Fibroblast of lung (primary cell): ENCODE data around the gene TSTD2. TPM values are rescaled to one million over a fixed set of nuclear protein-coding genes. Genes with fewer than 3 reads are reported as not detected.
A peak's percentile ranks its signal among the peaks of the same experiment; 100 is the strongest.

ENCODE experiments used
- DNase-seq, 2 donors: peaks; one replicate each; pipeline versions ENCODE4 v3.0.0 to v3.0.0-alpha.2; 2010; ENCODE audit warnings: low read depth in 2 of 2
- H2AFZ ChIP-seq: 2 replicates; pipeline ENCODE4 v1.5.1; 2012; ENCODE audit warnings: low read length, control low read depth, inconsistent platforms
- H3K27ac ChIP-seq: 2 replicates; pipeline ENCODE4 v1.5.1; 2011; ENCODE audit warnings: low read length, control low read depth; ENCODE audit not compliant: insufficient read depth
- H3K27me3 ChIP-seq: 2 replicates; pipeline ENCODE4 v1.5.1; 2011; ENCODE audit warnings: mild to moderate bottlenecking, low read length; ENCODE audit not compliant: control insufficient read depth, insufficient read depth
- H3K36me3 ChIP-seq: 2 replicates; pipeline ENCODE4 v1.5.1; 2011; ENCODE audit warnings: low read length; ENCODE audit not compliant: control insufficient read depth, insufficient read depth
- H3K4me1 ChIP-seq: 2 replicates; pipeline ENCODE4 v1.5.1; 2011; ENCODE audit warnings: low read length; ENCODE audit not compliant: control insufficient read depth, insufficient read depth; ENCODE audit errors: extremely low read depth
- H3K4me2 ChIP-seq: 2 replicates; pipeline ENCODE4 v1.5.1; 2011; ENCODE audit warnings: low read length, control low read depth; ENCODE audit not compliant: insufficient read depth; ENCODE audit errors: extremely low read depth
- H3K4me3 ChIP-seq, 4 experiments: fragments of 200-600 bp in 1 of 4; sonication (generic) in 1 of 4; replicated peaks in 1 of 4; 2 replicates each; pipeline ENCODE4 v1.5.1; 2011 to 2016; ENCODE audit warnings: low read length in 4 of 4, low read depth in 3 of 4, mild to moderate bottlenecking in 3 of 4, control low read depth in 2 of 4, inconsistent platforms in 1 of 4, mixed read lengths in 1 of 4; ENCODE audit not compliant: insufficient read depth in 1 of 4; ENCODE audit errors: control extremely low read depth in 1 of 4
- H3K79me2 ChIP-seq: 2 replicates; pipeline ENCODE4 v1.5.1; 2012; ENCODE audit warnings: mild to moderate bottlenecking, low read length, inconsistent platforms; ENCODE audit not compliant: control insufficient read depth, insufficient read depth
- H3K9ac ChIP-seq: 2 replicates; pipeline ENCODE4 v1.5.1; 2011; ENCODE audit warnings: mild to moderate bottlenecking, low read length, control low read depth; ENCODE audit not compliant: insufficient read depth
- H3K9me3 ChIP-seq: 2 replicates; pipeline ENCODE4 v1.5.1; 2012; ENCODE audit warnings: low read depth, low read length; ENCODE audit not compliant: control insufficient read depth, insufficient read depth
- H4K20me1 ChIP-seq: 2 replicates; pipeline ENCODE4 v1.5.1; 2011; ENCODE audit warnings: low read length; ENCODE audit not compliant: control insufficient read depth, insufficient read depth; ENCODE audit errors: extremely low read depth
- EZH2 ChIP-seq: IDR thresholded peaks from 2 replicates; pipeline ENCODE4 v1.5.1; 2012; ENCODE audit warnings: low read length, control low read depth, mild to moderate bottlenecking; ENCODE audit errors: missing control alignments
- polyA plus RNA-seq, 2 donors: library from polyadenylated mRNA; depleted of rRNA in 1 of 2; stranded (reverse) in 1 of 2; unstranded in 1 of 2; fragments of >200 nt; gene quantifications; 2 replicates each; pipeline ENCODE4 v1.2.1, GENCODE V29; 2011 to 2012; ENCODE audit warnings: missing spikeins in 1 of 2
- total RNA-seq: library from RNA; depleted of rRNA; stranded (reverse); fragments of >200 nt; gene quantifications from 2 replicates; pipeline ENCODE4 v1.2.1, GENCODE V29; 2014
- TF ChIP-seq, protein P1 (sequence below), 2 donors: IDR thresholded peaks in 1 of 2; conservative IDR thresholded peaks in 1 of 2; 1 replicate in 1 of 2; 2 replicates in 1 of 2; pipeline ENCODE4 v1.5.1; 2011 to 2012; ENCODE audit warnings: low read length in 2 of 2, control low read depth in 1 of 2, inconsistent platforms in 1 of 2, low read depth in 1 of 2, mild to moderate bottlenecking in 1 of 2

The TSTD2 gene
- total and polyA plus RNA-seq, 2 donors (not counting 1 experiment from before 2014, with no cell fraction given), result 15.9 to 20.1 TPM

GRCh38 chr9:97632248-97632984 lies 752 bp downstream of the TSTD2 start:
- peak overlapping the region; percentile 99 for H3K27ac ChIP-seq
- peak overlapping the region; percentile 84 to 98 (median 94) for H3K4me3 ChIP-seq
- H3K4me1 ChIP-seq, result peaks cover 12% of the 10 kb centered on the region
- peaks cover 62% of the 10 kb centered on the region for H3K79me2 ChIP-seq
- no peaks in the 10 kb centered on the region for H3K27me3 ChIP-seq
- peak overlapping the region; percentile 94 for H3K9ac ChIP-seq
- H3K9me3 ChIP-seq, result no peaks in the 10 kb centered on the region
- H4K20me1 ChIP-seq, result no peaks in the 10 kb centered on the region
- DNase-seq, result peak; percentile 82 to 90
- H2AFZ ChIP-seq, result peak overlapping the region; percentile 74
- no peaks in the 10 kb centered on the region for H3K36me3 ChIP-seq
- H3K4me2 ChIP-seq, result peak overlapping the region; percentile 96
- no peak for TF ChIP-seq EZH2
- TF ChIP-seq, protein P1, sequence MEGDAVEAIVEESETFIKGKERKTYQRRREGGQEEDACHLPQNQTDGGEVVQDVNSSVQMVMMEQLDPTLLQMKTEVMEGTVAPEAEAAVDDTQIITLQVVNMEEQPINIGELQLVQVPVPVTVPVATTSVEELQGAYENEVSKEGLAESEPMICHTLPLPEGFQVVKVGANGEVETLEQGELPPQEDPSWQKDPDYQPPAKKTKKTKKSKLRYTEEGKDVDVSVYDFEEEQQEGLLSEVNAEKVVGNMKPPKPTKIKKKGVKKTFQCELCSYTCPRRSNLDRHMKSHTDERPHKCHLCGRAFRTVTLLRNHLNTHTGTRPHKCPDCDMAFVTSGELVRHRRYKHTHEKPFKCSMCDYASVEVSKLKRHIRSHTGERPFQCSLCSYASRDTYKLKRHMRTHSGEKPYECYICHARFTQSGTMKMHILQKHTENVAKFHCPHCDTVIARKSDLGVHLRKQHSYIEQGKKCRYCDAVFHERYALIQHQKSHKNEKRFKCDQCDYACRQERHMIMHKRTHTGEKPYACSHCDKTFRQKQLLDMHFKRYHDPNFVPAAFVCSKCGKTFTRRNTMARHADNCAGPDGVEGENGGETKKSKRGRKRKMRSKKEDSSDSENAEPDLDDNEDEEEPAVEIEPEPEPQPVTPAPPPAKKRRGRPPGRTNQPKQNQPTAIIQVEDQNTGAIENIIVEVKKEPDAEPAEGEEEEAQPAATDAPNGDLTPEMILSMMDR (conservative IDR thresholded peaks at IDR 0.05 in 1 of 2, IDR thresholded peaks at IDR 0.05 in 1 of 2; ENCODE audit: low read depth in 1 of 2, low read length in 2 of 2), result no peak

DNA sequence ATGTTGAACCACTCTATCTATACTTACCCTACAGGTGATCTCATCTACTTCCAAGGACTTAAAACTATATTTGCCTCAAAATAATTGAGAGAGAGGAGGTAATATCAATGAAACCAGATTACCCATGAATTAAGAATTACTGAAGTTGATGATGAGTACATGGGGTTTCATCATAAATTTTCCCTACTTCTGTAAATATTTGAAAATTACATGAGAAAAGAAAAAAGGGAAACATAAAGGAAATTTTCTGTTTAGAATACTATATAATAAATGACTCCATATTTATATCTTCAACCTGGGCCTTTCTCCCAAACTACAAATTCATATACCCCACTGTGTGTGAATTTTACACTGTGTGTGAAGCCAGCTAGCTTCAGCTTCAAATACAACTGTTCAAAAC lies 2.6 kb downstream of the TSTD2 start:
- Histone ChIP-seq H3K4me1 (peaks cover 11% of the 10 kb centered on the region), H3K4me3 (no peak overlapping the region), H2AFZ (no peak overlapping the region), H3K9ac (no peak overlapping the region), H3K27ac (no peak overlapping the region), H3K4me2 (no peak overlapping the region), H3K36me3 (no peaks in the 10 kb centered on the region), H3K79me2 (peaks cover 46% of the 10 kb centered on the region), H4K20me1 (no peaks in the 10 kb centered on the region), H3K9me3 (no peaks in the 10 kb centered on the region), H3K27me3 (no peaks in the 10 kb centered on the region)
- no peak for DNase-seq
- TF ChIP-seq EZH2, result no peak
- TF ChIP-seq, protein P1 (conservative IDR thresholded peaks at IDR 0.05 in 1 of 2, IDR thresholded peaks at IDR 0.05 in 1 of 2; ENCODE audit: low read depth in 1 of 2, low read length in 2 of 2), result no peak

DNA sequence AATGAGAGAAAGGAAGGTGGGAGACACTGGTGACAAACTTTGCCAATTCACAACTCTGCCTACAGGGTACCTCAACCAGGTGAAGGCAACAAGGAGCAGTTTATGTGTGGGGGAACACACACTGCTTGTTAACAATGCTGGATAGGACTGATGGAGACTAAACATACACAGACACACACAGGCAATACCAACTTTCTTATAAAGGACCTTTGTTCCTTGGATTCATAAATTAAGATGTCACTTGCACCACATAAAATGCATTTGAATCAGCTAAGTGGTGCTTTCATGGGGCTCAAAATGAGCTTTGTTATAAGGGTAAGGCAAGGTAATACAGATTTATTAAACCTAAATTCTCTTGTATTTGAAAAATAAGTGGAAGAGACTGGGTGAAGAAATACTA lies 4.0 kb downstream of the TSTD2 start:
- Histone ChIP-seq H3K4me3 (no peak overlapping the region), H3K9me3 (no peaks in the 10 kb centered on the region), H3K79me2 (peaks cover 32% of the 10 kb centered on the region), H4K20me1 (no peaks in the 10 kb centered on the region), H3K27ac (no peak overlapping the region), H3K9ac (no peak overlapping the region), H3K4me2 (no peak overlapping the region), H3K4me1 (peaks cover 6% of the 10 kb centered on the region), H2AFZ (no peak overlapping the region), H3K36me3 (no peaks in the 10 kb centered on the region), H3K27me3 (no peaks in the 10 kb centered on the region)
- DNase-seq, result no peak
- TF ChIP-seq, protein P1 (conservative IDR thresholded peaks at IDR 0.05 in 1 of 2, IDR thresholded peaks at IDR 0.05 in 1 of 2; ENCODE audit: low read depth in 1 of 2, low read length in 2 of 2), result no peak
- no peak for TF ChIP-seq EZH2
